Muscle layer of colon (tissue), 2 donors: ENCODE results near the gene FRMD1.

ENCODE experiments used
- H3K27ac ChIP-seq: one replicate; pipeline ENCODE4 v1.7.0; 2013; ENCODE audit warnings: low read depth, mild to moderate bottlenecking, low read length, moderate library complexity
- H3K27me3 ChIP-seq, 2 donors: one replicate each; pipeline ENCODE4 v1.7.0; 2013; ENCODE audit warnings: low read length in 2 of 2, mild to moderate bottlenecking in 2 of 2; ENCODE audit not compliant: insufficient read depth in 2 of 2, control insufficient read depth in 1 of 2
- H3K36me3 ChIP-seq: one replicate; pipeline ENCODE4 v1.7.0; 2013; ENCODE audit warnings: mild to moderate bottlenecking, low read length; ENCODE audit not compliant: insufficient read depth
- H3K4me1 ChIP-seq: one replicate; pipeline ENCODE4 v1.7.0; 2013; ENCODE audit warnings: mild to moderate bottlenecking, low read length; ENCODE audit not compliant: insufficient read depth
- H3K4me3 ChIP-seq, 2 donors: one replicate each; pipeline ENCODE4 v1.7.0; 2013; ENCODE audit warnings: low read length in 2 of 2, low read depth in 1 of 2, mild to moderate bottlenecking in 1 of 2, moderate library complexity in 1 of 2
- H3K9ac ChIP-seq: one replicate; pipeline ENCODE4 v1.7.0; 2013; ENCODE audit warnings: low read length
- H3K9me3 ChIP-seq: one replicate; pipeline ENCODE4 v1.7.0; 2013; ENCODE audit warnings: mild to moderate bottlenecking, low read length
- donor health status: abdominal sarcoma.
- donor health status: Adenocarcinoma of cecum.

The FRMD1 gene

DNA sequence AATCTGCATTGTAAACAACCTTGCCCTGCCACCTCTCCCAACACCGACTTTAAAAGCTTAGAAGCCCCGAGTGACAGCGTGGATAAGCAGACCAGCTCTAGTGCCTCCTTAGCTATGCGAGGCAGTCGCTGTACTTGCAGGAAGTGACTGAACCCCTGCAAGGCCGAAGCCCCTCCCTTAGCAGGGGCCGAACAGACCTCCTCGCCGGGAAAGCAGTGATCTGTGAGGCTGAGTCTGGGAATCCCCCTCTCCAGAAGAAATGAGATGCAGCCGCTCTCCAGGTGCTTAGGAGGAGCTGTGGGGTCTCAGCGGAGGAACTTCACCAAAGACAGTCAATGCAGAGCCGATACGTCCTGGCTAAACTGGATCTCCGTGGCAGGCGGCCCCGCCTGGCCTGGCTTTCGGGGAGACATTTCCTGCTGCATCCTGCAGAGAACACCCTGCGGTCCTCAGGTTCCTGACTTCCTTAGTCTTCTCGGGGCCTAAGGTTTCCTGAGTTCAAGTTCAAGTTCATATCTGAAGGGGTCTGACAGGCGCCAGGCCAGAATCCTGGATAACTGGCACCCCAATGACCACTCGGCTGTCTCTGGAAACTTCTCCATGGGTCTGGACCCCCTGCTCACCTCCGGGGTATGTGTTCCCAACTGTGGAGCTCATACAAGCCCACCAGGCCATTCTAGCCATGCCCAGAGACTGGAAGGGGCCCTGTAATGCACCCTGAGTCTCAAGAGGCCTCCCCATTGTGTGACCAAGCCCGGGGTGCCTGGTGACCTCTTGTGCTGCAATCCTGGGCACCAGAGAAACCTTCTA is 20.4 kb upstream of the FRMD1 start:
- H3K4me3 ChIP-seq: no peak overlapping the region
- H3K36me3 ChIP-seq: no peaks in the 10 kb centered on the region
- no peaks in the 10 kb centered on the region for H3K4me1 ChIP-seq
- peaks cover 0 to 27% of the 10 kb centered on the region in 2 donors for H3K27me3 ChIP-seq
- H3K27ac ChIP-seq: no peak overlapping the region
- H3K9ac ChIP-seq: no peak overlapping the region
- H3K9me3 ChIP-seq: no peaks in the 10 kb centered on the region

DNA sequence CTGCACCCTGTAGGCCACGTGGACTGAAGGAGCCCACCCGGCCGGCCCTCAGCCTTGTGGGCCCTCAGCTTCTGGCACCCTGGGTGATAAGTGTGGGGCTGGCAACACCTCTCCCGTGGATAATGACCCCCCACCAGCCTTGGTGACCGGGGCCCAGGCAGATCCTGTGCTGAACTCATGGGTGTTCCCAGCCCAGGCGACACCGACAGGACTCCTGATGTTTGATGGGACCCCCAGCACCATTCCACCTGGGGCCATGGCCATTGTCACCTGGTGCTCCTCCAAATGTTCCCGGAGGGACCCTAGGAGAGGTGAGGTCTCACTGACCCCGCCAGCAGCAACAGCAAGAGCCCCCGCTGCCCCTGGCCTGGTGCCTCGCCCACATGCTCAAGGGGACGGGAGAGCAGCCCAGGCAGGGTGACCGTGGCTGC is 19.4 kb upstream of the FRMD1 start:
- Histone ChIP-seq H3K4me1 (no peaks in the 10 kb centered on the region), H3K27ac (no peak overlapping the region), H3K27me3 (peaks cover 0 to 27% of the 10 kb centered on the region in 2 donors), H3K9me3 (no peaks in the 10 kb centered on the region), H3K4me3 (no peak overlapping the region), H3K36me3 (no peaks in the 10 kb centered on the region), H3K9ac (no peak overlapping the region)

DNA sequence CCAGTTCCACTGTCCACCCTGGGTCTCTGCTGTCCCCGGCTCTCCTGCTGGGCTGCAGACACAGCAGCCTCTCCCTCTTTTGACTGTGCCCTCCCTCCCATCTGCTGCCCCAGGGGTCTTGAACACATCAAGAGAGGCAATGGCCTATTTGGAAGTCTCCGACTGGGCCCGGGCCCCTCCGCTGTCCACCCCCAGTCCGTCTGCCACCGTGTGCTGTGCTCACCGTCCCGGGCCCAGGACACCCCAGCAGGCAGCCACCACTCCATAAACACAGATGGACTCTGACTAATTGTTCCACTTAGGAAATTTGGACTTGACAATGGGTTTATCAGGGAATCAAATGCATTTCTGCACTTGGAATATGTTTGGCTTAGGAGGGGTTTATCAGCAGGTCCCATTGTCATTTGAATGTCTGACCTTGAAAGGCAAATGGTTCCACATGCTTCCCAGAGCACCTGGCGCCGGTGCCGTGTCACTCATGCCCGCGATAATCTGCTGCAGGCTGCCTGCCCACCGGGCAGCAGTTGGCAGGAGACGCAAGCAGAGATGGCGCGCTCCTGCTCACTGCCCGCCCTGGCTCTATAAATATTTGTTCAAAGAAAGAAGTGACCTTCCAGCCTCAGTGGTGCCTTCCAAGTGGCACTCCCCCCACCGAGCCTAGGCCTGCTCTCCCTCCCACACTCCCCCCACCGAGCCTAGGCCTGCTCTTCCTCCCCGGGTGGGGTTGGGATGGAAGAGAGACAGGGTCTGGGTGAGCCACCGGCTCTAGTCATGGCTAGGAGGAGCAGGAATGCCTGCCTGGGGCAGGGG is 18.8 kb upstream of the FRMD1 start:
- H3K4me3 ChIP-seq: no peak overlapping the region
- H3K9me3 ChIP-seq: no peaks in the 10 kb centered on the region
- H3K27ac ChIP-seq: no peak overlapping the region
- peaks cover 0 to 27% of the 10 kb centered on the region in 2 donors for H3K27me3 ChIP-seq
- no peaks in the 10 kb centered on the region for H3K36me3 ChIP-seq
- no peak overlapping the region for H3K9ac ChIP-seq
- no peaks in the 10 kb centered on the region for H3K4me1 ChIP-seq

DNA sequence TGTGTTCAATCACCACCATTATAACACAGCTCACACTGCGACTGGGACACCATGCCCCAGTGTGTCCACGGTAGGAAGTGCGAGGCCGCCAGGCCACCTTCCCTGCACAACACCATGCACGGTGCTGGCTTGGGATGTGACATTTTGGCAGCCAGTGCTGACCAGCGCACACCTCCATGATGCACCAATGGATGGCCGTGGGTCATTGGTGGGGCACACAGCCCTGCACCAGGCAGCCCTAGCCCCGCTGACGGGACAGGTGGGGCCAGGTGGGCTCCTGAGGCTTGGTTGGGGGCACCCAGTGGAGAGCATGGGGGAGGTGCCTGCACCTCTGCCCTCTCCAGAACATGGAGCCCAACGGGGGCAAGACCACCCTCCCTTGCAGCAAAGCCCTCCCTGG is 18.2 kb upstream of the FRMD1 start:
- H3K4me3 ChIP-seq: no peak overlapping the region
- H3K4me1 ChIP-seq: no peaks in the 10 kb centered on the region
- H3K27ac ChIP-seq: no peak overlapping the region
- H3K9ac ChIP-seq: no peak overlapping the region
- no peaks in the 10 kb centered on the region for H3K36me3 ChIP-seq
- H3K9me3 ChIP-seq: no peaks in the 10 kb centered on the region
- peaks cover 0 to 27% of the 10 kb centered on the region in 2 donors for H3K27me3 ChIP-seq

DNA sequence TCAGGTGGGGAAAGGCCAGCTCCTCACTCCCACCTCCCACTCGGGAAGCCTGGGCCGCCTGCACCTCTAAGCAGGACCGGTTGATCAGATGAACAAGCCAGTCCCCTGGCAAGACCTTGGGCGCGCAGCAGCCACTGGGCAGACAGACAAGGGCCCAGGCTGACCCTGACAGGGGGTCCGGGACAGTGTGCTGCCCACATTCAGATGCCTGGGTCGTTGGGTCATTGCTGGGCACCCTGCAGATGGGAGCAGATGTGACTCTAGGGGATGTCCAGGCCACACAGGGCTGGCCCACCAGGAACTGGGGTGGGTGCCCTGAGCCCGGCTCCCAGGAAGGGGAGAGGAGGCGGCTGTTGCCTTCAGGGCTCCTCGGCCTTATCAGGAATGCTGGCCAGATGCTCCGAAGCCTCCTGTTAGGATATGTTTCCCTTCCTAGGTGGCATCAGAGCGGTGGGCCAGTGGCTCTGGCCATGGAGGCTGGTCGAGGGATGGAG is 17.3 kb upstream of the FRMD1 start:
- Histone ChIP-seq H3K27ac (no peak overlapping the region), H3K4me1 (no peaks in the 10 kb centered on the region), H3K27me3 (peaks cover 0 to 18% of the 10 kb centered on the region in 2 donors), H3K36me3 (no peaks in the 10 kb centered on the region), H3K4me3 (no peak overlapping the region), H3K9ac (no peak overlapping the region), H3K9me3 (no peaks in the 10 kb centered on the region)

DNA sequence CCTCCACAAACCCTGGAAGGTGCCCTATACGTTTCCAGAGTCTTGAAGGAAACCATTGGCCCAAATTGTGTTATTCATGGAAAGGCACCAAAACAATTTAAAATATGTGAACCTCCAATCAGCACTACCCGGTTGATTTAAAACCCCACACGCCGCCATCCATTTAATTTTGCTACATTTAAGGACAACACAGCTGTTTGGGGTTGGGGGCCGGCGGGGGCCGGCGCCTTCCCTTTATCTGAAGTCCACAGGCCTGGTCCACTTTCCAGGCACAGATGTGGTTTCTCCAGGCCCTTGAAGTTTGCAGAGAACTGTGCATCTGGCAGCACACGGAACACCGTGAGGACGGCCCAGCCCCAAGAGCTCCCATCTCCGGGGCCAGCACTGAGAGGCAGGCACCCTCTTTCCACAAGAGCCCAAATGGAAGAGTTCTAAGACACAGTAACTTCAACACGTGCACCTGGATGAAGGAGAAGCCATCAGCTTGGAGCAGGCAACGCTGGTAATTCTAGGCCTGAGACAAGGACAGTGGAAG is 16.8 kb upstream of the FRMD1 start:
- Histone ChIP-seq H3K9me3 (no peaks in the 10 kb centered on the region), H3K36me3 (no peaks in the 10 kb centered on the region), H3K4me1 (no peaks in the 10 kb centered on the region), H3K27ac (no peak overlapping the region), H3K4me3 (no peak overlapping the region), H3K27me3 (peaks cover 0 to 15% of the 10 kb centered on the region in 2 donors), H3K9ac (no peak overlapping the region)

DNA sequence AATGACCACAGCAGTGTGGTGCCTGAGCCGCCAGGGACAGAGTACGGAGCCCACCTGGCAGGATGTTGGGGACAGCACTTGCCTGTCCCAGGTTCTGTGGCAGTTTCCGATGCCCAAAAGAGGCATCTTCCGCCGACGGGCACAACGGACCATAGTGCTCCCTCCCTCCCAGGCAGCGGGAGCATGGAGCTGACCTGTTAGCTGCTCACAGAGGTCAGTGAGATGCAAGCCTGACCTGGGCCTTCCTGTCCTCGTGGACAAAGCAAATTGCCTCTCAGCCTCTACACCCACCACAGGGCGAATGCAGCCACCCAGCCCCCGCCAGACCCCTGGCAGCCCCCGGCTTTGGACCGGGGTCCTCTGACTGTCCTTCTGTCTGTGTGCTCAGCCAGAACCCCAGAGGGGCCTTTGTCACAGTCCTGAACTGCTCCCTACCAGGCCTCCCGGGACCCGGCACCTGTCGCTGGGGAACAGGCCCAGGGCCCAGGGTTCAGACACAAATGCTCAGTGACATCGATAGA is 16.2 kb upstream of the FRMD1 start:
- Histone ChIP-seq H3K27me3 (peaks cover 0 to 10% of the 10 kb centered on the region in 2 donors), H3K9me3 (no peaks in the 10 kb centered on the region), H3K9ac (no peak overlapping the region), H3K4me1 (no peaks in the 10 kb centered on the region), H3K36me3 (no peaks in the 10 kb centered on the region), H3K27ac (no peak overlapping the region), H3K4me3 (no peak overlapping the region)

DNA sequence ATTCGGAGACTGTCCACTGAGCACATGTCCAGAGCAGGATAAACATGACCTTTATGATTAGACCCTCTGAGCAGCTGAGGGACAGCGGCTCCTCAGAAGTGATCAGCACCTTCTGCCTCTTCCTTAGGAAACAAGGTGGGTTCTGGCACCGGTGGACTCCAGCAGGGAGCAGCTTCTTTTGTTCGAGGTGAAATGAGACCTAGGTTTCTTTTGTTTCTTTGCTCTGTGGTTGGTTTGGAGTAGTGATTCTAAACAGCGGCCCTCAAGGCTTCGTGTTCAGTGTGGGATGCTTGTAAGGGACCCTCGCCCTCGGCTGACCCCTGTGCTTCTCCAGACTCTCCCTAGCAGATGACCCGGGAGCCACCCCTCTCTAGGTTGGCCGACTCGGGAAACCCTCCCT is 14.6 kb upstream of the FRMD1 start:
- H3K9me3 ChIP-seq: no peaks in the 10 kb centered on the region
- H3K27ac ChIP-seq: no peak overlapping the region
- H3K4me1 ChIP-seq: peaks cover 3% of the 10 kb centered on the region
- H3K9ac ChIP-seq: no peak overlapping the region
- H3K4me3 ChIP-seq: no peak overlapping the region
- H3K27me3 ChIP-seq: peaks cover 0 to 2% of the 10 kb centered on the region in 2 donors
- no peaks in the 10 kb centered on the region for H3K36me3 ChIP-seq

DNA sequence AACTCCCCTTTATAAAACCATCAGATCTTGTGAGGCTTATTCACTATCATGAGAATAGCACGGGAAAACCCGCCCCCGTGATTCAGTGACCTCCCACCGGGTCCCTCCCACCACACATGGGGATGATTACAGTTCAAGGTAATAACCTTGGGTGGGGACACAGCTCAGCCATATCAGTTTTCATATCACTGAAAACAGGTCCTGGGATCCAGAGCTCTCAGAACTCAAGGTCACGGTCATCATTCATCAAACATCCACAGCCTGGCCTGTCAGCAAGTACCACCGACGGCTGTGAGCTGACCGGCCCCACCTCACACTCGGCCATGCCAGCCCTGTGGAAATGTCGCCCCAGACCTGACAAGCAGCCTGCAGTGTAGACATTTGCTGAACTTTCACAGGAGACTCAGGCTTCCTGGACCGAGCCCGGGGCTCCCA is 14.1 kb upstream of the FRMD1 start:
- no peaks in the 10 kb centered on the region for H3K9me3 ChIP-seq
- peaks cover 8% of the 10 kb centered on the region for H3K4me1 ChIP-seq
- H3K36me3 ChIP-seq: no peaks in the 10 kb centered on the region
- H3K4me3 ChIP-seq: no peak overlapping the region
- H3K27me3 ChIP-seq: no peaks in the 10 kb centered on the region
- H3K9ac ChIP-seq: no peak overlapping the region
- no peak overlapping the region for H3K27ac ChIP-seq

DNA sequence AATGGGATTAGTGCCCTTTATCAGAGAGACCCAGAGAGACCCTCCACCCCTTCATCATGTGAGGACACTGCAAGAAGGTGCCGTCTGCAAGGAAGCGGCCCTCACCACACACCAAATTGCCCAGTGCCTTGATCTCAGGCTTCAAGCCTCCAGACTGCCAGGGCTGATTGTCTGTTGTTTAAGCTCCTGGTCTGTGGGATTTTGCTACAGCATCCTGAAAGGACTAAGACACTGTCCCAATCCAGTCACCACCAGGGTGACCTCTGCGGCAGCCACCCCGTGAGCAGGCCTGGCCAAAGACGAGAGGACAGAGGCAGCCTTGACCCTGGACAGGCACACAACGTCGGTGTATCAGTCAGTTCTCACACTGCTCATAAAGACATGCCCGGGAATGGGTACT is 13.5 kb upstream of the FRMD1 start:
- H3K4me3 ChIP-seq: no peak overlapping the region
- peaks cover 11% of the 10 kb centered on the region for H3K4me1 ChIP-seq
- H3K27ac ChIP-seq: no peak overlapping the region
- H3K27me3 ChIP-seq: no peaks in the 10 kb centered on the region
- no peaks in the 10 kb centered on the region for H3K9me3 ChIP-seq
- no peaks in the 10 kb centered on the region for H3K36me3 ChIP-seq
- no peak overlapping the region for H3K9ac ChIP-seq
